ENCODE data around the gene TP53RK. TPM values are rescaled to one million over a fixed set of nuclear protein-coding genes. Genes with fewer than 3 reads are reported as not detected.

TP53RK gene
- total and polyA plus RNA-seq, 2 of the 4 experiments (the other 2 are of a cell fraction) = 8.7 to 10.6 TPM

DNA sequence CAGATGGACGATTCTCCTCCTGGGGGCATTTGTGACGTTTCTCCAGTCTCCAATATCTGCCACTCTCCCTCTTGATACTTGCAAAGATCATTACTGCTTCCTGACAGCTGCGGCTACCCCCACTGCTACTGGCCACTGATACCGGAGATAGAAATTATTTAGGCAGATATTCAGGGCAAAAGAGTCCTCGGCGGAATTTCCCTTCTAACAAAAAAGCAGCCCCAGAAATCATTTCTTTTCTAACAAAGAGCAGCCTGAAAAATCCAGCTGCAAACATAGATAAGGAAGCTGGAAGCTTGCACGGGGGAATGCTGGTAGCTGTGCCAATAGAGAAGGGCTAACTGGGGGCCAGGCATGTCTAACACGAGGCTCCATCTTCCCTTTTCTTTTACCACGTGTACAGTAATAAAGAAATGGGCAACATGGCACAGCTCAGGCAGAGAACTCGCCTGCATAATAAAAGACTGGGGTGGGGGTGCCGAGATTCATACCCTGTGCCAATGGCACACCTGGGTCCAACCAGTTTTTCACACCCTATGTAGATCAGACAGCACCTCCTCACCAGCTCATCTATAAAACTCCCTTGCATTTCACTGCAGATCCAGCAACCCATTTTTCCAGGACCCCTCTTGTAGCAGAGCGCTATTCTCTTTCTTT is 6.1 kb downstream of the TP53RK start:
- H3K4me3 ChIP-seq (ENCODE audit: insufficient read depth, low read depth, low read length) = peak overlapping the region; percentile 71
- H3K27ac ChIP-seq (ENCODE audit: insufficient read depth, low read length) = peak overlapping the region; percentile 55; the same call in 1 of the 2 replicates

More for the DNA sequence above, 6.1 kb downstream of the TP53RK start:
- Histone ChIP-seq H4K5ac (ENCODE audit: low read depth, low read length) (peak overlapping the region; percentile 54; the same call in 1 of the 2 replicates), H4K20me1 (ENCODE audit: insufficient read depth, low read length) (peaks cover 17% of the 10 kb centered on the region; the same call in 1 of the 2 replicates), H2AFZ (replicated peaks; ENCODE audit: low read length, poor library complexity) (no peak overlapping the region), H3K36me3 (ENCODE audit: control insufficient read depth, insufficient read depth, low read length) (peaks cover 9% of the 10 kb centered on the region), H3K9ac (ENCODE audit: low read depth, low read length) (peak overlapping the region; percentile 39), H3K14ac (replicated peaks; ENCODE audit: low read depth, low read length) (peak overlapping the region; percentile 50; the same call in 1 of the 2 replicates), H2BK5ac (ENCODE audit: low read depth, low read length, poor library complexity, severe bottlenecking) (no peak overlapping the region), H3K56ac (ENCODE audit: extremely low read depth, insufficient read depth, low read length) (no peak overlapping the region), H2AK9ac (replicated peaks; ENCODE audit: low read depth, low read length, poor library complexity) (peak overlapping the region; percentile 50), H3K18ac (ENCODE audit: low read depth, low read length) (no peak overlapping the region), H4K91ac (ENCODE audit: insufficient read depth, low read depth, low read length) (peak overlapping the region; percentile 8; the same call in 1 of the 2 replicates), H2BK20ac (ENCODE audit: low read depth, low read length) (no peak overlapping the region), H3K4ac (ENCODE audit: low read depth, low read length) (peak overlapping the region; percentile 64), H2BK120ac (ENCODE audit: low read depth, low read length) (no peak overlapping the region), H3K27me3 (ENCODE audit: control insufficient read depth, insufficient read depth, low read length) (no peaks in the 10 kb centered on the region), H2BK15ac (ENCODE audit: low read depth, low read length) (no peak overlapping the region), H3K9me3 (ENCODE audit: control insufficient read depth, insufficient read depth, low read length) (no peaks in the 10 kb centered on the region), H2AK5ac (ENCODE audit: low read depth, low read length) (no peak overlapping the region), H3K4me1 (ENCODE audit: control insufficient read depth, insufficient read depth, low read length) (peaks cover 13% of the 10 kb centered on the region), H3K4me2 (ENCODE audit: low read depth, low read length) (peak overlapping the region; percentile 92), H4K8ac (ENCODE audit: low read depth in 2 of 2, low read length in 2 of 2) (peak overlapping the region; percentile 62 to 97; a peak in 2 of 4 replicates), H3K9me1 (ENCODE audit: insufficient read depth, low read length) (peaks cover 10% of the 10 kb centered on the region; the same call in 1 of the 2 replicates), H3K79me1 (ENCODE audit: low read depth in 1 of 2, low read length in 2 of 2) (peaks cover 30 to 80% of the 10 kb centered on the region in 2 experiments), H3K23ac (ENCODE audit: low read depth, low read length) (peak overlapping the region; percentile 59; the same call in 1 of the 2 replicates)
- no peak for DNase-seq
- ChIA-PET POLR2A (ENCODE audit: unreplicated experiment) (no interaction called here), CTCF (no interaction called here)
- intact Hi-C loops (cut with micrococcal nuclease) (loop anchor here (5.0 kb wide), 1 partner anchor 126 kb away; no protein-coding TSS in a partner anchor), in situ Hi-C loops (cut with MboI; ENCODE audit: low sequenced_read_pairs) (loop anchor here (5.0 kb wide), 1 partner anchor 161 kb away; no protein-coding TSS in a partner anchor), dilution Hi-C loops (cut with HindIII; ENCODE audit: low sequenced_read_pairs, unreplicated experiment) (no loop called here)
- no peak for ATAC-seq (ENCODE audit: low read depth)
- BruUV-seq (replicated peaks) = no TSS peak
- TF ChIP-seq MXI1 (IDR thresholded peaks at IDR 0.05; ENCODE audit: borderline replicate concordance, low read depth, low read length) (peak; percentile 37; the same call in 1 of the 2 replicates), RCOR1 (IDR thresholded peaks at IDR 0.05; ENCODE audit: insufficient replicate concordance, low read length) (no peak), BHLHE40 (IDR thresholded peaks at IDR 0.05; ENCODE audit: low read depth, low read length) (no peak), SMC3 (IDR thresholded peaks at IDR 0.05; ENCODE audit: low read depth, low read length) (no peak)
- 21% methylated on average over 4 of the region's 12 CpGs; no CpG with 5 or more reads in 1 of the 2 experiments for WGBS, 2 experiments (ENCODE audit: extremely low coverage in 2 of 2, insufficient read length in 1 of 2)

All from IMR-90 (cell line).